HG03066 (cell line): ENCODE results near the gene DSC1.

ENCODE experiments used
- ATAC-seq: cut with Tn5 transposase; IDR thresholded peaks from one replicate; pipeline ENCODE4 v1.9.1; 2021; ENCODE audit warnings: low read depth; ENCODE audit not compliant: unreplicated experiment

Gene DSC1

GRCh38 chr18:31112804-31113203, 49.9 kb downstream of the DSC1 start:
- no peak for ATAC-seq

- ATAC-seq, result no peak
Measured at GRCh38 chr18:31105733-31106132, 56.9 kb downstream of the DSC1 start.

GRCh38 chr18:31104444-31104843, 58.2 kb downstream of the DSC1 start:
- ATAC-seq, result no peak

GRCh38 chr18:31103423-31103822, 59.2 kb downstream of the DSC1 start:
- no peak for ATAC-seq

GRCh38 chr18:31102941-31103340, 59.7 kb downstream of the DSC1 start:
- ATAC-seq, result no peak

- no peak for ATAC-seq
Measured at GRCh38 chr18:31102025-31102684, 60.5 kb downstream of the DSC1 start, which contains the start of gene DSC2. TSS of gene DSC2 (minus strand) at chr18:31102421. CDS start at chr18:31101971, 450 bp downstream.

GRCh38 chr18:31101183-31102024, 61.3 kb downstream of the DSC1 start:
- no peak for ATAC-seq

GRCh38 chr18:31100436-31101182, 62.0 kb downstream of the DSC1 start:
- no peak for ATAC-seq

GRCh38 chr18:31099450-31100230, 63.0 kb downstream of the DSC1 start:
- ATAC-seq, result no peak

GRCh38 chr18:31098878-31099277, 63.8 kb downstream of the DSC1 start:
- ATAC-seq, result no peak

- ATAC-seq, result no peak
Measured at GRCh38 chr18:31097666-31098065, 65.0 kb downstream of the DSC1 start.

- no peak for ATAC-seq
Measured at GRCh38 chr18:31093880-31094279, 68.8 kb downstream of the DSC1 start.

- no peak for ATAC-seq
Measured at GRCh38 chr18:31093294-31093693, 69.4 kb downstream of the DSC1 start.

GRCh38 chr18:31091350-31091749, 71.3 kb downstream of the DSC1 start:
- no peak for ATAC-seq

- no peak for ATAC-seq
Measured at GRCh38 chr18:31088532-31088931, 74.1 kb downstream of the DSC1 start.

- ATAC-seq, result no peak
Measured at GRCh38 chr18:31079973-31080372, 82.7 kb downstream of the DSC1 start.
